GM21723 (cell line): Measurements from ENCODE around the gene CTNNA2.

Experiments used
- ATAC-seq: cut with Tn5 transposase; IDR thresholded peaks from one replicate; pipeline ENCODE4 v1.9.1; 2021; ENCODE audit warnings: mild to moderate bottlenecking, moderate library complexity; ENCODE audit not compliant: unreplicated experiment

The CTNNA2 gene

GRCh38 chr2:80501874-80502624 lies 989.2 kb downstream of the CTNNA2 start:
- no peak for ATAC-seq

GRCh38 chr2:80506563-80506962 lies 993.7 kb downstream of the CTNNA2 start:
- ATAC-seq: no peak

- no peak for ATAC-seq
Observed at GRCh38 chr2:80510716-80511115, 997.9 kb downstream of the CTNNA2 start.

GRCh38 chr2:80515964-80516363 lies 1003.1 kb downstream of the CTNNA2 start:
- no peak for ATAC-seq

- ATAC-seq: no peak
Observed at GRCh38 chr2:80517316-80517715, 1004.5 kb downstream of the CTNNA2 start.

- no peak for ATAC-seq
Observed at GRCh38 chr2:80519121-80519643, 1006.3 kb downstream of the CTNNA2 start.

- ATAC-seq: no peak
Observed at GRCh38 chr2:80519699-80520291, 1006.9 kb downstream of the CTNNA2 start.

- ATAC-seq: peak; percentile 65
Observed at GRCh38 chr2:80525152-80525551, 1012.3 kb downstream of the CTNNA2 start.

- ATAC-seq: no peak
Observed at GRCh38 chr2:80527119-80527518, 1014.3 kb downstream of the CTNNA2 start.

GRCh38 chr2:80529466-80530165 lies 1016.8 kb downstream of the CTNNA2 start:
- peak; percentile 24 for ATAC-seq

- peak; percentile 75 for ATAC-seq
Observed at GRCh38 chr2:80530442-80531064, 1017.7 kb downstream of the CTNNA2 start.

- no peak for ATAC-seq
Observed at GRCh38 chr2:80531319-80531718, 1018.5 kb downstream of the CTNNA2 start.

GRCh38 chr2:80545420-80546210 lies 1032.8 kb downstream of the CTNNA2 start:
- no peak for ATAC-seq

- ATAC-seq: no peak
Observed at GRCh38 chr2:80546766-80547165, 1033.9 kb downstream of the CTNNA2 start.

- ATAC-seq: no peak
Observed at GRCh38 chr2:80547344-80547743, 1034.5 kb downstream of the CTNNA2 start.

- ATAC-seq: no peak
Observed at GRCh38 chr2:80548469-80548868, 1035.6 kb downstream of the CTNNA2 start.

GRCh38 chr2:80549901-80550300 lies 1037.0 kb downstream of the CTNNA2 start:
- ATAC-seq: no peak

GRCh38 chr2:80560326-80560725 lies 1047.5 kb downstream of the CTNNA2 start:
- no peak for ATAC-seq

- no peak for ATAC-seq
Observed at GRCh38 chr2:80568011-80568410, 1055.2 kb downstream of the CTNNA2 start.

GRCh38 chr2:80573167-80573566 lies 1060.3 kb downstream of the CTNNA2 start:
- ATAC-seq: no peak
